H1 (cell line): ENCODE data around the gene MRTFA. TPM values are rescaled to one million over a fixed set of nuclear protein-coding genes. Genes with fewer than 3 reads are reported as not detected.

Experiments used
- CTCF ChIA-PET: fragments of 300-600 bp; sonication (Branson Sonifier 250); formaldehyde crosslinking; loops from one replicate; lab custom pipeline; 2021; ENCODE audit not compliant: partially characterized antibody; lab: Charles Lee
- POLR2A ChIA-PET: fragments of 300-600 bp; sonication (Branson Sonifier 250); formaldehyde crosslinking; loops from one replicate; lab custom pipeline; 2021; ENCODE audit warnings: inconsistent platforms; ENCODE audit not compliant: partially characterized antibody; lab: Charles Lee
- DNase-seq, 2 experiments: peaks; one replicate each; pipeline versions ENCODE4 v3.0.0 to v3.0.0-alpha.2; 2010 to 2022; ENCODE audit warnings: low spot score in 2 of 2, low read depth in 1 of 2, mixed read lengths in 1 of 2
- FAIRE-seq: peaks from 2 replicates; lab custom pipeline; 2011; peaks lifted over from hg19 to GRCh38; lab: Jason Lieb, UNC
- H2AFZ ChIP-seq: 2 replicates; pipeline ENCODE4 v1.8.1; 2012; ENCODE audit warnings: low read length, inconsistent platforms
- H2AK5ac ChIP-seq: 2 replicates; pipeline ENCODE4 v1.6.1; 2013; ENCODE audit warnings: low read depth, low read length
- H2BK120ac ChIP-seq: replicated peaks from 2 replicates; pipeline ENCODE3; 2013; ENCODE audit warnings: low read depth, low read length, inconsistent platforms
- H2BK12ac ChIP-seq: 2 replicates; pipeline ENCODE4 v1.6.1; 2013; ENCODE audit warnings: low read depth, low read length
- H2BK15ac ChIP-seq: 2 replicates; pipeline ENCODE4 v1.6.1; 2013; ENCODE audit warnings: low read length
- H2BK20ac ChIP-seq: 2 replicates; pipeline ENCODE4 v1.6.1; 2013; ENCODE audit warnings: low read length
- H2BK5ac ChIP-seq: 2 replicates; pipeline ENCODE4 v1.6.1; 2013; ENCODE audit warnings: low read depth, low read length
- H3K14ac ChIP-seq: 2 replicates; pipeline ENCODE4 v1.6.1; 2013; ENCODE audit warnings: inconsistent platforms; ENCODE audit not compliant: insufficient read length
- H3K18ac ChIP-seq: 2 replicates; pipeline ENCODE4 v1.6.1; 2013; ENCODE audit warnings: low read length; ENCODE audit errors: extremely low read depth
- H3K23ac ChIP-seq: 2 replicates; pipeline ENCODE4 v1.6.1; 2013; ENCODE audit warnings: inconsistent platforms; ENCODE audit not compliant: insufficient read length
- H3K23me2 ChIP-seq: 2 replicates; pipeline ENCODE4 v1.6.1; 2013; ENCODE audit warnings: low read depth, low read length
- H3K27ac ChIP-seq: 2 replicates; pipeline ENCODE4 v1.6.1; 2011; ENCODE audit warnings: low read depth, low read length, inconsistent platforms
- H3K27me3 ChIP-seq, 4 experiments: replicated peaks in 1 of 4; 1 replicate in 1 of 4; 2 replicates in 3 of 4; pipeline versions ENCODE4 v1.6.1 to v1.8.1; 2011 to 2013; ENCODE audit warnings: low read length in 3 of 4, mild to moderate bottlenecking in 3 of 4, inconsistent platforms in 2 of 4, mixed read lengths in 2 of 4, moderate library complexity in 1 of 4; ENCODE audit not compliant: control insufficient read depth in 3 of 4, insufficient read depth in 3 of 4; ENCODE audit errors: extremely low read depth in 1 of 4
- H3K36me3 ChIP-seq, 4 experiments: 2 replicates each; pipeline versions ENCODE4 v1.6.1 to v1.8.1; 2011 to 2013; ENCODE audit warnings: mild to moderate bottlenecking in 4 of 4, low read length in 3 of 4, moderate library complexity in 2 of 4, control low read depth in 1 of 4, inconsistent platforms in 1 of 4; ENCODE audit not compliant: insufficient read depth in 4 of 4, control insufficient read depth in 2 of 4
- H3K4ac ChIP-seq: replicated peaks from 2 replicates; pipeline ENCODE3; 2013; ENCODE audit warnings: low read length, low read depth, mixed read lengths, inconsistent platforms; ENCODE audit not compliant: insufficient read length
- H3K4me1 ChIP-seq, 4 experiments: replicated peaks in 1 of 4; 1 replicate in 1 of 4; 2 replicates in 3 of 4; pipeline versions ENCODE4 v1.6.1 to v1.8.1; 2011 to 2013; ENCODE audit warnings: low read length in 3 of 4, inconsistent platforms in 2 of 4, mixed read lengths in 1 of 4; ENCODE audit not compliant: insufficient read depth in 4 of 4, control insufficient read depth in 3 of 4
- H3K4me2 ChIP-seq, 2 experiments: 2 replicates each; pipeline versions ENCODE4 v1.6.1 to v1.8.1; 2011 to 2013; ENCODE audit warnings: low read depth in 2 of 2, low read length in 2 of 2, control low read depth in 1 of 2, inconsistent platforms in 1 of 2, mild to moderate bottlenecking in 1 of 2; ENCODE audit not compliant: insufficient read depth in 1 of 2
- H3K4me3 ChIP-seq, 4 experiments: fragments of 200-600, 300-600 bp in 1 of 4; sonication (generic), shearing (Covaris generic), sonication (Bioruptor Twin) in 1 of 4; 2 replicates each; pipeline versions ENCODE4 v1.5.1 to v1.8.1; 2011 to 2016; ENCODE audit warnings: low read length in 4 of 4, low read depth in 3 of 4, control low read depth in 2 of 4, inconsistent platforms in 2 of 4, mild to moderate bottlenecking in 2 of 4, mixed read lengths in 1 of 4, moderate library complexity in 1 of 4; ENCODE audit not compliant: insufficient read depth in 2 of 4; ENCODE audit errors: extremely low read depth in 1 of 4
- H3K56ac ChIP-seq: replicated peaks from 2 replicates; pipeline ENCODE3; 2013; ENCODE audit warnings: low read depth, mild to moderate bottlenecking, mixed read lengths, low read length, inconsistent platforms; ENCODE audit not compliant: insufficient read length
- H3K79me1 ChIP-seq: 2 replicates; pipeline ENCODE4 v1.6.1; 2013; ENCODE audit warnings: low read depth, low read length, control low read depth
- H3K79me2 ChIP-seq, 2 experiments: 2 replicates each; pipeline versions ENCODE4 v1.6.1 to v1.8.1; 2012 to 2013; ENCODE audit warnings: low read length in 2 of 2, mild to moderate bottlenecking in 2 of 2, inconsistent platforms in 1 of 2; ENCODE audit not compliant: insufficient read depth in 2 of 2, control insufficient read depth in 1 of 2
- H3K9ac ChIP-seq, 4 experiments: replicated peaks in 1 of 4; 1 replicate in 1 of 4; 2 replicates in 3 of 4; pipeline versions ENCODE4 v1.6.1 to v1.8.1; 2011 to 2013; ENCODE audit warnings: low read depth in 3 of 4, low read length in 3 of 4, control low read depth in 2 of 4, mild to moderate bottlenecking in 2 of 4, moderate library complexity in 2 of 4, inconsistent platforms in 1 of 4; ENCODE audit errors: extremely low read depth in 1 of 4
- H3K9me3 ChIP-seq, 2 experiments: 2 replicates each; pipeline versions ENCODE4 v1.6.1 to v1.8.1; 2012 to 2013; ENCODE audit warnings: mild to moderate bottlenecking in 2 of 2, moderate library complexity in 2 of 2, control low read depth in 1 of 2, inconsistent platforms in 1 of 2, low read depth in 1 of 2, low read length in 1 of 2, mixed read lengths in 1 of 2; ENCODE audit not compliant: insufficient read depth in 2 of 2
- H4K20me1 ChIP-seq, 2 experiments: replicated peaks in 1 of 2; 2 replicates each; pipeline versions ENCODE3 to v1.8.1; 2011 to 2013; ENCODE audit warnings: inconsistent platforms in 2 of 2, low read length in 2 of 2, mild to moderate bottlenecking in 1 of 2; ENCODE audit not compliant: insufficient read depth in 2 of 2, control insufficient read depth in 1 of 2
- H4K5ac ChIP-seq: 2 replicates; pipeline ENCODE4 v1.6.1; 2013; ENCODE audit warnings: low read length, low read depth, mixed read lengths, inconsistent platforms; ENCODE audit not compliant: insufficient read length
- H4K8ac ChIP-seq: 2 replicates; pipeline ENCODE4 v1.8.0; 2013; ENCODE audit warnings: mild to moderate bottlenecking, moderate library complexity, low read length, inconsistent platforms; ENCODE audit not compliant: insufficient read depth; ENCODE audit errors: extremely low read depth
- H4K91ac ChIP-seq: replicated peaks from 2 replicates; pipeline ENCODE3; 2013; ENCODE audit warnings: low read length, mixed read lengths, inconsistent platforms; ENCODE audit not compliant: insufficient read length
- EP300 ChIP-seq, 2 experiments: IDR thresholded peaks; 1 replicate in 1 of 2; 2 replicates in 1 of 2; pipeline ENCODE4 v1.6.1; 2011 to 2012; ENCODE audit warnings: low read depth in 2 of 2, low read length in 2 of 2, mild to moderate bottlenecking in 2 of 2, borderline replicate concordance in 1 of 2, inconsistent platforms in 1 of 2, moderate library complexity in 1 of 2
- RFX5 ChIP-seq: IDR thresholded peaks from 2 replicates; pipeline ENCODE4 v1.6.1; 2011; ENCODE audit warnings: low read depth, low read length, improper control_type of control experiment, borderline replicate concordance
- SIN3A ChIP-seq, 2 experiments: IDR thresholded peaks in 1 of 2; conservative IDR thresholded peaks in 1 of 2; 2 replicates each; pipeline ENCODE4 v1.6.1; 2011 to 2012; ENCODE audit warnings: low read length in 2 of 2, improper control_type of control experiment in 1 of 2, low read depth in 1 of 2, mild to moderate bottlenecking in 1 of 2
- SP1 ChIP-seq: IDR thresholded peaks from 2 replicates; pipeline ENCODE4 v1.6.1; 2011; ENCODE audit warnings: low read depth, low read length
- SP4 ChIP-seq: IDR thresholded peaks from 2 replicates; pipeline ENCODE4 v1.6.1; 2012; ENCODE audit warnings: low read length, inconsistent platforms
- TCF12 ChIP-seq: IDR thresholded peaks from 2 replicates; pipeline ENCODE4 v1.6.1; 2011; ENCODE audit warnings: low read depth, mild to moderate bottlenecking, low read length
- YY1 ChIP-seq: IDR thresholded peaks from 2 replicates; pipeline ENCODE4 v1.6.1; 2011; ENCODE audit warnings: low read depth, mild to moderate bottlenecking, low read length
- WGBS, 2 experiments: shearing (Covaris generic) in 1 of 2; methylation state at CpG; one replicate each; pipeline versions ENCODE4 v1.1.6 to v1.1.7; 2013 to 2015; ENCODE audit warnings: low lambda C conversion rate in 2 of 2, mixed read lengths in 2 of 2, inconsistent platforms in 1 of 2, low coverage in 1 of 2, missing lambda C conversion rate in 1 of 2; ENCODE audit not compliant: insufficient replicate concordance in 2 of 2, insufficient coverage in 1 of 2, insufficient read length in 1 of 2; ENCODE audit errors: extremely low coverage in 1 of 2, missing lambda C conversion rate in 1 of 2; 5-methylcytosine and 5-hydroxymethylcytosine counted together
- polyA plus RNA-seq, 7 experiments: library from polyadenylated mRNA; depleted of rRNA in 3 of 7; stranded (reverse) in 5 of 7; unstranded in 2 of 7; fragments of >200 nt in 5 of 7; fragments of 200-250 nt in 2 of 7; gene quantifications; 1 replicate in 5 of 7; 2 replicates in 1 of 7; 4 replicates in 1 of 7; pipeline versions ENCODE4 v1.2.1 to v1.2.3, GENCODE V29; 2011 to 2013; ENCODE audit warnings: missing spikeins in 2 of 7, mixed read lengths in 2 of 7
- total RNA-seq: library from RNA; stranded (reverse); fragmentation: NEBNext Ultra II Directional; extraction: Animal tissue kit (Norgen Biotek cat#: 25700); gene quantifications from 2 replicates; pipeline ENCODE4 v1.2.1, GENCODE V29; 2021
- TF ChIP-seq, protein P1 (sequence below): IDR thresholded peaks from 2 replicates; pipeline ENCODE4 v1.6.1; 2011; ENCODE audit warnings: low read length, improper control_type of control experiment

Gene MRTFA
- total and polyA plus RNA-seq, 2 of the 8 experiments (the other 6 are each of a cell fraction or from before 2014, with no cell fraction given), result 5.4 to 37.9 TPM

GRCh38 chr22:40603088-40603605 lies 33.4 kb downstream of the MRTFA start:
- Histone ChIP-seq H4K20me1 (peaks cover 0 to 1% of the 10 kb centered on the region in 2 experiments), H4K8ac (no peak overlapping the region), H2BK12ac (no peak overlapping the region), H2BK5ac (no peak overlapping the region), H3K79me1 (peaks cover 3% of the 10 kb centered on the region), H3K27me3 (no peaks in the 10 kb centered on the region), H2BK15ac (no peak overlapping the region), H2BK20ac (no peak overlapping the region), H2AFZ (no peak overlapping the region), H3K18ac (no peak overlapping the region), H2BK120ac (no peak overlapping the region), H3K79me2 (peaks cover 0 to 81% of the 10 kb centered on the region in 2 experiments; a peak in 3 of 4 replicates), H3K4me2 (no peak overlapping the region), H3K14ac (no peak overlapping the region), H3K23me2 (no peaks in the 10 kb centered on the region), H3K9me3 (no peaks in the 10 kb centered on the region), H3K4me1 (peaks cover 0 to 12% (median 4%) of the 10 kb centered on the region in 4 experiments), H4K5ac (no peak overlapping the region), H3K9ac (no peak overlapping the region), H3K56ac (no peak overlapping the region), H3K23ac (no peak overlapping the region), H2AK5ac (no peak overlapping the region), H4K91ac (no peak overlapping the region), H3K36me3 (no peaks in the 10 kb centered on the region), H3K27ac (no peak overlapping the region), H3K4ac (no peak overlapping the region), H3K4me3 (no peak overlapping the region)
- FAIRE-seq (no peak), DNase-seq (no peak)
- TF ChIP-seq, protein P1, sequence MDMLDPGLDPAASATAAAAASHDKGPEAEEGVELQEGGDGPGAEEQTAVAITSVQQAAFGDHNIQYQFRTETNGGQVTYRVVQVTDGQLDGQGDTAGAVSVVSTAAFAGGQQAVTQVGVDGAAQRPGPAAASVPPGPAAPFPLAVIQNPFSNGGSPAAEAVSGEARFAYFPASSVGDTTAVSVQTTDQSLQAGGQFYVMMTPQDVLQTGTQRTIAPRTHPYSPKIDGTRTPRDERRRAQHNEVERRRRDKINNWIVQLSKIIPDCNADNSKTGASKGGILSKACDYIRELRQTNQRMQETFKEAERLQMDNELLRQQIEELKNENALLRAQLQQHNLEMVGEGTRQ, result no peak
- TF ChIP-seq TCF12 (no peak), YY1 (no peak), SP1 (no peak), RFX5 (no peak), EP300 (IDR thresholded peaks at IDR 0.05; ENCODE audit: borderline replicate concordance in 1 of 2, low read depth in 2 of 2, low read length in 2 of 2) (no peak), SIN3A (conservative IDR thresholded peaks at IDR 0.05 in 1 of 2, IDR thresholded peaks at IDR 0.05 in 1 of 2; ENCODE audit: low read depth in 1 of 2, low read length in 2 of 2) (no peak), SP4 (no peak)
- POLR2A ChIA-PET, result no interaction called here
- CTCF ChIA-PET, result no interaction called here
- WGBS, 2 experiments, result 94% methylated on average over 4 of the region's 4 CpGs; no CpG with 5 or more reads in 1 of the 2 experiments
